Measurements from ENCODE around the gene LIMK2.

DNA sequence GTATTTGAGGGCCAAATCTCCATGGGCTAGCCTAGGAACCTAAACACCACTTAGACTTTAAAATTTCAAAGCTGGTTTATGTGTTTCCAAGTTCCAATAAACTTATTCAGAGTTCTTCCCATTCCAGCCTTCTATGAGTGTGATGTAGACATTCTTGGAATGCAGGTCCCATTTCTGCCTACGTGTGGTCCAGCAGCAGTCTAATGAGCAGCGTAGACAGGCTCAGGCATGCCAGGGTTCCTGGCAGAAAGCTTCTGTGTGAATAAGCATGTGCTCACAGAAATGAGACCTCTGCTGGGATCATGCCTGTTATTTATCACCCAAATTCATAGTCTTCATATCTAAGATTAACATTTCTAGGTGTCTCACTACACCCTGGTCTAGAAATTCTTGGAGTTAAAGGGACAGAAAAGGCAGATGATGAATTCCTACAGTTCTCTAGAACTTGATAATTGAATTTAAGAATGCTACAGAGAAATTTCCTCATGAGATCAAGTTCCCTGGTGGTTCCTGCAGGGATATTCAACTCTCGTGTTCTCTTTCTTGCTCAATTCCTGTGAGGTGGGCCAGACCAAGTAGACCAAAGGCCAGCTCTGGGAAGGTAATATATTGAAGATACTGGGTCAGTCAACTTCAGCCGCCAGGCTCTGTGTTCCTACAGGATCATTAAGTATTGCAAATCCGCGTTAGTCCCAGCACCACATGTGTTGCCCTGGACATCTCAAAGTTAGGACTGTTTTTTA lies 34.5 kb upstream of the LIMK2 start:
- TF ChIP-seq TAF1 (IDR thresholded peaks at IDR 0.05; ENCODE audit: low read depth, low read length), result no peak
- no peak for TF ChIP-seq POLR2AphosphoS5 (IDR thresholded peaks at IDR 0.05; ENCODE audit: low read depth, low read length)
- no peak for TF ChIP-seq POLR2A (IDR thresholded peaks at IDR 0.05; ENCODE audit: low read depth, low read length)
- no peak for TF ChIP-seq SPI1 (IDR thresholded peaks at IDR 0.05; ENCODE audit: low read depth, low read length)
- no peak for TF ChIP-seq PAX5 (IDR thresholded peaks at IDR 0.05; ENCODE audit: insufficient read depth, low read length, severe bottlenecking)
- no peak for TF ChIP-seq POU2F2 (IDR thresholded peaks at IDR 0.05; ENCODE audit: low read depth, low read length)
